ENCODE data around the gene TRERF1. TPM values are rescaled to one million over a fixed set of nuclear protein-coding genes. Genes with fewer than 3 reads are reported as not detected.

TRERF1 gene
- total RNA-seq, 1 donor from 2014 or later: 37.3 TPM

GRCh38 chr6:42182101-42182500 lies 269.6 kb downstream of the TRERF1 start:
- intact Hi-C loops (cut with micrococcal nuclease): no loop called here
- H3K4me1 Mint-ChIP-seq: peaks cover 10% of the 10 kb centered on the region
- no peak for DNase-seq
- H3K36me3 Mint-ChIP-seq (ENCODE audit: low read depth): no peaks in the 10 kb centered on the region
- no peaks in the 10 kb centered on the region for H3K9me3 Mint-ChIP-seq
- H3K27ac Mint-ChIP-seq: no peak overlapping the region
- H3K4me3 Mint-ChIP-seq: no peak overlapping the region
- H3K27me3 Mint-ChIP-seq: no peaks in the 10 kb centered on the region

- Mint-ChIP-seq H3K27me3 (no peaks in the 10 kb centered on the region), H3K4me1 (peaks cover 10% of the 10 kb centered on the region), H3K9me3 (no peaks in the 10 kb centered on the region), H3K36me3 (ENCODE audit: low read depth) (no peaks in the 10 kb centered on the region), H3K4me3 (no peak overlapping the region), H3K27ac (no peak overlapping the region)
- DNase-seq: no peak
- intact Hi-C loops (cut with micrococcal nuclease): no loop called here
Measured at GRCh38 chr6:42179945-42180313, 271.8 kb downstream of the TRERF1 start.

GRCh38 chr6:42179261-42179944 lies 272.3 kb downstream of the TRERF1 start:
- no peak for DNase-seq
- intact Hi-C loops (cut with micrococcal nuclease): no loop called here
- H3K9me3 Mint-ChIP-seq: no peaks in the 10 kb centered on the region
- no peak overlapping the region for H3K27ac Mint-ChIP-seq
- H3K4me1 Mint-ChIP-seq: peaks cover 10% of the 10 kb centered on the region
- H3K27me3 Mint-ChIP-seq: no peaks in the 10 kb centered on the region
- no peak overlapping the region for H3K4me3 Mint-ChIP-seq
- no peaks in the 10 kb centered on the region for H3K36me3 Mint-ChIP-seq (ENCODE audit: low read depth)

- peak; percentile 77 for DNase-seq
- H3K9me3 Mint-ChIP-seq: no peaks in the 10 kb centered on the region
- peaks cover 10% of the 10 kb centered on the region for H3K4me1 Mint-ChIP-seq
- intact Hi-C loops (cut with micrococcal nuclease): no loop called here
- H3K27me3 Mint-ChIP-seq: no peaks in the 10 kb centered on the region
- no peak overlapping the region for H3K27ac Mint-ChIP-seq
- H3K36me3 Mint-ChIP-seq (ENCODE audit: low read depth): no peaks in the 10 kb centered on the region
- no peak overlapping the region for H3K4me3 Mint-ChIP-seq
Measured at GRCh38 chr6:42177514-42178364, 274.0 kb downstream of the TRERF1 start.

GRCh38 chr6:42176981-42177380 lies 274.7 kb downstream of the TRERF1 start:
- H3K27me3 Mint-ChIP-seq: no peaks in the 10 kb centered on the region
- no peaks in the 10 kb centered on the region for H3K9me3 Mint-ChIP-seq
- no peak overlapping the region for H3K27ac Mint-ChIP-seq
- no peaks in the 10 kb centered on the region for H3K36me3 Mint-ChIP-seq (ENCODE audit: low read depth)
- intact Hi-C loops (cut with micrococcal nuclease): no loop called here
- H3K4me3 Mint-ChIP-seq: no peak overlapping the region
- no peak for DNase-seq
- peaks cover 10% of the 10 kb centered on the region for H3K4me1 Mint-ChIP-seq

- Mint-ChIP-seq H3K27ac (no peak overlapping the region), H3K4me1 (peaks cover 10% of the 10 kb centered on the region), H3K4me3 (no peak overlapping the region), H3K9me3 (no peaks in the 10 kb centered on the region), H3K27me3 (no peaks in the 10 kb centered on the region), H3K36me3 (ENCODE audit: low read depth) (no peaks in the 10 kb centered on the region)
- DNase-seq: no peak
- intact Hi-C loops (cut with micrococcal nuclease): no loop called here
Measured at GRCh38 chr6:42175860-42176259, 275.9 kb downstream of the TRERF1 start.

Other genes starting within 250 kb of the TRERF1 start
- gene MRPS10, start 234.1 kb downstream of the TRERF1 start, total RNA-seq: 49.4 and 50.8 TPM in 2 replicates
- 30.1 and 30.8 TPM in 2 replicates for gene UBR2, start 112.1 kb upstream of the TRERF1 start, total RNA-seq

Measured in activated CD4-positive, alpha-beta T cell treated with anti-CD3 and anti-CD28 coated beads, Interleukin-2, amount 10 ng/mL, durations not matched to agents 24 days and 14 days (primary cell).